ENCODE measurements around the gene MTNR1B.

DNA sequence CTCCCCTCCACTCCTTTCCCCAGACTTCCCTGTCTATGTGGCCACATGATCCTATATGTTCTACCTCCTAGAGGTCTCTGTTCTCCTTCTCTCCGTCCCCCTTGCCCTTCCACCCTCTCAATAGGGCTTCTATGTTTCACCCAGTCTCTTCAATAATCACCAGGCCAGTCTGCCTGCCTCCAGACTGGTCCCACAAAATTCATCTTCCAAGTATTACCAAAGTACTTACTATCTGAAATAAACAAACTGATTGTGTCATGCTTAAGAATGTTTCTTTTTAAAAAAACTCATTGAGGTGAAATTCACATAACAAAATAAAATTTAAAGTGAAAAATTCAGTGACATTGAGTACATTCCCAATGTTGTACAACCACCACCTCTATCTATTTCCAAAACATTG lies 44.2 kb downstream of the MTNR1B start:
- TF ChIP-seq, protein P1, sequence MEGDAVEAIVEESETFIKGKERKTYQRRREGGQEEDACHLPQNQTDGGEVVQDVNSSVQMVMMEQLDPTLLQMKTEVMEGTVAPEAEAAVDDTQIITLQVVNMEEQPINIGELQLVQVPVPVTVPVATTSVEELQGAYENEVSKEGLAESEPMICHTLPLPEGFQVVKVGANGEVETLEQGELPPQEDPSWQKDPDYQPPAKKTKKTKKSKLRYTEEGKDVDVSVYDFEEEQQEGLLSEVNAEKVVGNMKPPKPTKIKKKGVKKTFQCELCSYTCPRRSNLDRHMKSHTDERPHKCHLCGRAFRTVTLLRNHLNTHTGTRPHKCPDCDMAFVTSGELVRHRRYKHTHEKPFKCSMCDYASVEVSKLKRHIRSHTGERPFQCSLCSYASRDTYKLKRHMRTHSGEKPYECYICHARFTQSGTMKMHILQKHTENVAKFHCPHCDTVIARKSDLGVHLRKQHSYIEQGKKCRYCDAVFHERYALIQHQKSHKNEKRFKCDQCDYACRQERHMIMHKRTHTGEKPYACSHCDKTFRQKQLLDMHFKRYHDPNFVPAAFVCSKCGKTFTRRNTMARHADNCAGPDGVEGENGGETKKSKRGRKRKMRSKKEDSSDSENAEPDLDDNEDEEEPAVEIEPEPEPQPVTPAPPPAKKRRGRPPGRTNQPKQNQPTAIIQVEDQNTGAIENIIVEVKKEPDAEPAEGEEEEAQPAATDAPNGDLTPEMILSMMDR (conservative IDR thresholded peaks at IDR 0.05; ENCODE audit: low read depth, low read length): no peak
- TF ChIP-seq EZH2 (IDR thresholded peaks at IDR 0.05; ENCODE audit: borderline replicate concordance, low read depth, low read length, poor library complexity, severe bottlenecking): no peak

All from A673 (cell line).